ENCODE data around the gene PDCD1. TPM values are rescaled to one million over a fixed set of nuclear protein-coding genes. Genes with fewer than 3 reads are reported as not detected.

The PDCD1 gene
- total and polyA plus RNA-seq, 2 of the 8 experiments (the other 6 are each of a cell fraction or from before 2014, with no cell fraction given) = 0.48 to 1.1 TPM

GRCh38 chr2:241815477-241816430 lies 42.9 kb downstream of the PDCD1 start (continued):
- TF ChIP-seq KDM1A (IDR thresholded peaks at IDR 0.05; ENCODE audit: borderline replicate concordance, low read length) (no peak), TAF7 (optimal IDR thresholded peaks at IDR 0.05; ENCODE audit: borderline replicate concordance, low read depth, low read length) (no peak), BACH1 (IDR thresholded peaks at IDR 0.05; ENCODE audit: low read length) (no peak), CEBPB (IDR thresholded peaks at IDR 0.05; ENCODE audit: low read depth, low read length) (no peak), SUZ12 (IDR thresholded peaks at IDR 0.05; ENCODE audit: low read length) (no peak), KDM4A (IDR thresholded peaks at IDR 0.05; ENCODE audit: low read depth, low read length, severe bottlenecking) (no peak), ZNF274 (IDR thresholded peaks at IDR 0.05; ENCODE audit: borderline replicate concordance, extremely low read depth, low read length) (no peak), TBP (IDR thresholded peaks at IDR 0.05; ENCODE audit: low read depth, low read length) (no peak)

Data from H1 (cell line).